ENCODE measurements around the gene ZNF483.
"Not testable (repeated sequence)": the region's sequence is repeated elsewhere in the genome, so short reads cannot be mapped to it uniquely, and the experiment has no call there.

The ZNF483 gene

DNA sequence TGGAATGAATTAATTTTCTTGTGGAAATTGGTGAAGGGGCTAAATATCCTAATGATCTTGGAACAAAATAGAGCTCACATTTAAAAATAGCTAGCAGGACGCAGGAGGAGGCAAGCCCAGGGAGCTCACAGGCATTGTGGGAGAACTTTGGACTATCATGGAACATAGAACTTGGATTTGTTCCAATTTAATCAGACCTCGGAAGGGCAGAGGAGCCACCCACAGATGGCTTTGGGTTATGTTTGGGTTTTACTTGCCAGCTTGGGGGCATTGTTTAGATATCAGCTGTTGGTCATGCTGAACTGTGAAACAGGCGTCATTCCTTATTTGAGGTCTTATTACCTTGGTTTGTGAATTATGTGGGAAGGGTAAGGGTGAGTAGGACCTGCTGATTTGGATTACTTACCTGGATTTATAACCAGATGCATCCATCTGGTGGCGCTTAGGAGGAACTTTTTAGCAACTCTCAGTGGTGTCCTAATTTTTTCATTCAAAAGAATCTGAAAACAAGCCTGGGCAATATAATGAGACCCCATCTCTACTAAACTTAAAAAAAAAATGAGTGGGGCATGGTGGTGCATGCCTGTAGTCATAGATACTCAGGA is 88.6 kb downstream of the ZNF483 start:
- no peak for DNase-seq

DNA sequence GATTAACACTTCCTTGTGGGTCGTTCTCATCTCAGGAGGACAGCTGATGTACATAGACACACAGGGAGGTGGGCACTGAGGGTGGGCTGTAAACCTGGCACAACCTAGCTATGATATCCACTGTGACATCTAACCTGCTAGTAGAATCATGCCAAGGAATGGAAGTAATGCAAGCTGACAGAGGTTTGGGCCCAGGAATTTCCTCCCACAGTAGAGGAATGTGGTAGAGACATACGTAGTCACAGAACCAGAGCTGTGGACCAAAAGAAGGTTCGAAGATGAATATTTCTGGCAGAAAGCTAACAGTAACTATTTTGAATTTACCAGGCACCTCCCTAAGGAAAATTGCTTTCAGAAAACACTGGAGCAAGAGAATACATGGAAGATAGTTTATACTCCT is 90.9 kb downstream of the ZNF483 start:
- no peak for DNase-seq

DNA sequence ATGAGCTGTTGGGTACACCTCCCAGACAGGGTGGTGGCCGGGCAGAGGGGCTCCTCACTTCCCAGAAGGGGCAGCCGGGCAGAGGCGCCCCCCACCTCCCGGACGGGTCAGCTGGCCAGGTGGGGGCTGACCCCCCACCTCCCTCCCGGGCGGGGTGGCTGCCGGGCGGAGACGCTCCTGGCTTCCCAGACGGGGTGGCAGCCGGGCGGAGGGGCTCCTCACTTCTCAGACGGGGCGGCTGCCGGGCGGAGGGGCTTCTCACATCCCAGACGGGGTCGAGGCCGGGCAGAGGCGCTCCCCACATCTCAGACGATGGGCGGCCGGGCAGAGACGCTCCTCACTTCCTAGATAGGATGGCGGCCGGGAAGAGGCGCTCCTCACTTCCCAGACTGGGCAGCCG is 92.4 kb downstream of the ZNF483 start:
- DNase-seq: not testable (repeated sequence)

DNA sequence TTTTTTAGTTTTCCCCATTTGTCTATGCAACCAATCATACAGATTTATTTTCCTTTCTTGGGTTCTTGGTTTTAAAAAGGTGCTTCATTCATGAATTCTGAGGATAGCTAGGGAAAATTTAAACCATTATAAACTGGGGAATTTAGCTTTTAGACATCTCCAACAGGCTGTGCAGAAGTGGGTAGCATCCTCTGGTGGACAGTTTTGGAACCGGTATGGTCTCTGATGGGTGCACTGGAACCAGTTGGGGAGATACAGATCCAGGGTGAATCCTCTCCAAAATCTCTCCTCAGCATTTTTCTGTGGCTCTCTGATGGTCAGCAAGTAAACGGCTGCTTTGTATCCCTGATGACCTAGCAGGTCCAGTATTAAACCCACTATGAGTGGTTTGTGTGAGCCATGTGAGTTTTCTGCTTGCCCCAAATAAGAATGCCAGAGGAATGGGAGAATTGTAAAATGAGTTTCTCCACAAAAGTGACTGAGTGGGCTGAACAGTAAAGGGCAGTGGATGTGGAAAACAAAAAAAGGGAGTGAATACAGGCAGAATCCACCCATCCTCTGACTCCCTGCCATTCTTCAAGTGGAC is 97.0 kb downstream of the ZNF483 start:
- no peak for DNase-seq

DNA sequence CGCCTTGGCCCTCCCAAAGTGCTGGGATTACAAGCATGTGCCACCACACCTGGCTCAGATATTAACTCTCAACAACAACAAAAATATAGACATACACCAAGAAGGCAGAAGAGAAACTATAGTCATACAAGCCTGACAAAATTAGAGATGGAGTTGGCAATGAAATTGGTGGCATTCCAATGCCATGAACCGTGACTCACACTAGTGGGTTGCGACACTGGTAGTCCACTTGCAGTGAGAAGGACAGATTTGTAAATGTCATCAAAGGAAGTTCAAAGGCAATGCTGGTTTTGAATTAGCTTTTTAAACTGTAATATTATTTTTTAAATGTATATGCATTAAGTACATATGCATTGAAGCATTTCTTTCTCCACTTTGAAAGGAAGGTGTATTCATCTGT is 97.6 kb downstream of the ZNF483 start:
- DNase-seq: no peak

Measured in right forelimb (tissue), 1 donor.